Prostate gland (tissue), 2 donors: ENCODE data around the gene JAGN1. TPM values are rescaled to one million over a fixed set of nuclear protein-coding genes. Genes with fewer than 3 reads are reported as not detected.

ENCODE experiments used
- DNase-seq: peaks from one replicate; pipeline ENCODE4 v3.0.0-alpha.2; 2019; ENCODE audit warnings: low spot score
- H3K27ac ChIP-seq, 2 donors: fragments of 200-600 bp; sonication (generic); 2 replicates each; pipeline ENCODE4 v1.5.1; 2017 to 2019
- H3K27me3 ChIP-seq: fragments of 200-600 bp; sonication (generic); replicated peaks from 2 replicates; pipeline ENCODE4 v1.5.1; 2019; ENCODE audit not compliant: insufficient read depth
- H3K36me3 ChIP-seq, 2 donors: fragments of 200-600 bp; sonication (generic); 1 replicate in 1 of 2; 2 replicates in 1 of 2; pipeline versions ENCODE4 v1.5.1 to v1.8.1; 2017 to 2019
- H3K4me1 ChIP-seq: fragments of 200-600 bp; sonication (generic); replicated peaks from 2 replicates; pipeline ENCODE4 v1.5.1; 2019
- H3K4me3 ChIP-seq, 2 donors: fragments of 200-600 bp; sonication (generic); 2 replicates each; pipeline ENCODE4 v1.5.1; 2017 to 2019
- H3K9me3 ChIP-seq: fragments of 200-600 bp; sonication (generic); 2 replicates; pipeline ENCODE4 v1.5.1; 2017
- POLR2A ChIP-seq: fragments of 450-650 bp; IDR thresholded peaks from one replicate; pipeline ENCODE4 v1.6.1; 2016; ENCODE audit warnings: antibody characterized with exemption, mild to moderate bottlenecking
- POLR2AphosphoS5 ChIP-seq: sonication (generic); formaldehyde crosslinking; IDR thresholded peaks from one replicate; pipeline ENCODE4 v1.6.1; 2017; ENCODE audit warnings: antibody characterized with exemption
- WGBS: methylation state at CpG from one replicate; pipeline ENCODE4 v1.1.5; 2018; 5-methylcytosine and 5-hydroxymethylcytosine counted together
- intact Hi-C: fragments of 100-400 bp; cut with DNase I; formaldehyde crosslinking; loops from one replicate; pipeline ENCODE4 v1.14.2; 2022
- total RNA-seq, 2 donors: library from RNA; depleted of rRNA; stranded (reverse); fragments of >200 nt; gene quantifications; one replicate each; pipeline ENCODE4 v1.1.0, GENCODE V29; 2016
- TF ChIP-seq, protein P1 (sequence below), 4 experiments: fragments of 200-600 bp in 2 of 4; fragments of 450-650 bp in 2 of 4; sonication (generic) in 2 of 4; IDR thresholded peaks; 1 replicate in 3 of 4; 2 replicates in 1 of 4; pipeline ENCODE4 v1.5.1; 2016 to 2019; ENCODE audit warnings: antibody characterized with exemption in 4 of 4, mild to moderate bottlenecking in 2 of 4, moderate library complexity in 2 of 4

JAGN1 gene
- total RNA-seq, 2 donors from 2014 or later, result 37.0 to 61.5 TPM

DNA sequence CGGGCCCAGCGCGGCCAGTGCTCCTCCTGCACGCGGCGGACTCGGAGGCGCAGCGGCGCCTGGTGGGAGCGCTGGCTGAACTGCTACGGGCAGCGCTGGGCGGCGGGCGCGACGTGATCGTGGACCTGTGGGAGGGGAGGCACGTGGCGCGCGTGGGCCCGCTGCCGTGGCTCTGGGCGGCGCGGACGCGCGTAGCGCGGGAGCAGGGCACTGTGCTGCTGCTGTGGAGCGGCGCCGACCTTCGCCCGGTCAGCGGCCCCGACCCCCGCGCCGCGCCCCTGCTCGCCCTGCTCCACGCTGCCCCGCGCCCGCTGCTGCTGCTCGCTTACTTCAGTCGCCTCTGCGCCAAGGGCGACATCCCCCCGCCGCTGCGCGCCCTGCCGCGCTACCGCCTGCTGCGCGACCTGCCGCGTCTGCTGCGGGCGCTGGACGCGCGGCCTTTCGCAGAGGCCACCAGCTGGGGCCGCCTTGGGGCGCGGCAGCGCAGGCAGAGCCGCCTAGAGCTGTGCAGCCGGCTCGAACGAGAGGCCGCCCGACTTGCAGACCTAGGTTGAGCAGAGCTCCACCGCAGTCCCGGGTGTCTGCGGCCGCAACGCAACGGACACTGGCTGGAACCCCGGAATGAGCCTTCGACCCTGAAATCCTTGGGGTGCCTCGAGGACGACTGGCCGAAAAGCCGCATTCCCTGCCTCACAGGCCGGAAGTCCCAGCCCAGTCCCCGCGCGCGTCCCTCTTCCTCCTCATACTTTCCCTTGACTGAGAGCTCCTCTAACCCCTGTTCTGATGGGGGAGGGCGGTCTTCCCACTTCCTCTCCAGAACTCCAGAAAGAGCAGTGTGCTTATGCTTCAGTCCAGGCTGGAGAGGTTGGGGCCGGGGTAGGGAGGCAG, 25.1 kb downstream of the JAGN1 start:
- TF ChIP-seq POLR2AphosphoS5 (peak; percentile 4), POLR2A (no peak)
- TF ChIP-seq, protein P1, sequence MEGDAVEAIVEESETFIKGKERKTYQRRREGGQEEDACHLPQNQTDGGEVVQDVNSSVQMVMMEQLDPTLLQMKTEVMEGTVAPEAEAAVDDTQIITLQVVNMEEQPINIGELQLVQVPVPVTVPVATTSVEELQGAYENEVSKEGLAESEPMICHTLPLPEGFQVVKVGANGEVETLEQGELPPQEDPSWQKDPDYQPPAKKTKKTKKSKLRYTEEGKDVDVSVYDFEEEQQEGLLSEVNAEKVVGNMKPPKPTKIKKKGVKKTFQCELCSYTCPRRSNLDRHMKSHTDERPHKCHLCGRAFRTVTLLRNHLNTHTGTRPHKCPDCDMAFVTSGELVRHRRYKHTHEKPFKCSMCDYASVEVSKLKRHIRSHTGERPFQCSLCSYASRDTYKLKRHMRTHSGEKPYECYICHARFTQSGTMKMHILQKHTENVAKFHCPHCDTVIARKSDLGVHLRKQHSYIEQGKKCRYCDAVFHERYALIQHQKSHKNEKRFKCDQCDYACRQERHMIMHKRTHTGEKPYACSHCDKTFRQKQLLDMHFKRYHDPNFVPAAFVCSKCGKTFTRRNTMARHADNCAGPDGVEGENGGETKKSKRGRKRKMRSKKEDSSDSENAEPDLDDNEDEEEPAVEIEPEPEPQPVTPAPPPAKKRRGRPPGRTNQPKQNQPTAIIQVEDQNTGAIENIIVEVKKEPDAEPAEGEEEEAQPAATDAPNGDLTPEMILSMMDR (IDR thresholded peaks at IDR 0.05), result peak; percentile 22 to 73 (median 42)
- Histone ChIP-seq H3K9me3 (no peaks in the 10 kb centered on the region), H3K4me1 (peaks cover 12% of the 10 kb centered on the region), H3K27ac (peak overlapping the region; percentile 92 to 94), H3K4me3 (peak overlapping the region; percentile 39 to 41), H3K36me3 (no peaks in the 10 kb centered on the region), H3K27me3 (no peaks in the 10 kb centered on the region)
- WGBS, result 5% methylated on average over 89 of the region's 99 CpGs
- DNase-seq, result peak; percentile 51
- intact Hi-C loops, result loop anchor here (1.0 to 10.0 kb wide), 4 partner anchors 25 to 181 kb away; partner anchors contain the start of genes BRPF1 and JAGN1

DNA sequence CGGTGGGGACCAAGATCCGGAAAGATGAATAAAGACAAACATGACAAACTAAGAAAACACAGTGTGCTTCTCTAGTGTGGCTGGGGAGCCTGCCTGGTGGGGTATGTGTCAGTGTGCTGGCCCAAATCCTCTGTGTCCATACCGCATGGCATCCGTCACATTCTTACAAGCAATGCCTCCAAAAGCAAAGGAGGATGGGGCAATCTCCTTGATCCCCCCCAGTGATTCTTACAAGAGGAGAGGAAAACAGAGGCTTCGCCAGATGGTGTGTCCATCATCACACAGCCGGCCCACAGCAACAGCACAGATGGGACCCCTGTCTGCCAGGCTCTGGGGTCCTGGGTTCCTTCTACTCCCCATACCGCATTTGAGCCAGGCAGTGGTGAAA, 25.9 kb downstream of the JAGN1 start:
- Histone ChIP-seq H3K4me3 (peak overlapping the region; percentile 46 to 51), H3K36me3 (no peaks in the 10 kb centered on the region), H3K9me3 (no peaks in the 10 kb centered on the region), H3K27me3 (no peaks in the 10 kb centered on the region), H3K27ac (peak overlapping the region; percentile 92 to 94), H3K4me1 (peaks cover 12% of the 10 kb centered on the region)
- no peak for DNase-seq
- intact Hi-C loops, result loop anchor here (1.0 to 10.0 kb wide), 3 partner anchors 53 to 182 kb away; partner anchors contain the start of gene BRPF1
- TF ChIP-seq POLR2AphosphoS5 (no peak), POLR2A (no peak)
- TF ChIP-seq, protein P1 (IDR thresholded peaks at IDR 0.05), result no peak
- WGBS, result 47% methylated on average over 7 of the region's 7 CpGs

DNA sequence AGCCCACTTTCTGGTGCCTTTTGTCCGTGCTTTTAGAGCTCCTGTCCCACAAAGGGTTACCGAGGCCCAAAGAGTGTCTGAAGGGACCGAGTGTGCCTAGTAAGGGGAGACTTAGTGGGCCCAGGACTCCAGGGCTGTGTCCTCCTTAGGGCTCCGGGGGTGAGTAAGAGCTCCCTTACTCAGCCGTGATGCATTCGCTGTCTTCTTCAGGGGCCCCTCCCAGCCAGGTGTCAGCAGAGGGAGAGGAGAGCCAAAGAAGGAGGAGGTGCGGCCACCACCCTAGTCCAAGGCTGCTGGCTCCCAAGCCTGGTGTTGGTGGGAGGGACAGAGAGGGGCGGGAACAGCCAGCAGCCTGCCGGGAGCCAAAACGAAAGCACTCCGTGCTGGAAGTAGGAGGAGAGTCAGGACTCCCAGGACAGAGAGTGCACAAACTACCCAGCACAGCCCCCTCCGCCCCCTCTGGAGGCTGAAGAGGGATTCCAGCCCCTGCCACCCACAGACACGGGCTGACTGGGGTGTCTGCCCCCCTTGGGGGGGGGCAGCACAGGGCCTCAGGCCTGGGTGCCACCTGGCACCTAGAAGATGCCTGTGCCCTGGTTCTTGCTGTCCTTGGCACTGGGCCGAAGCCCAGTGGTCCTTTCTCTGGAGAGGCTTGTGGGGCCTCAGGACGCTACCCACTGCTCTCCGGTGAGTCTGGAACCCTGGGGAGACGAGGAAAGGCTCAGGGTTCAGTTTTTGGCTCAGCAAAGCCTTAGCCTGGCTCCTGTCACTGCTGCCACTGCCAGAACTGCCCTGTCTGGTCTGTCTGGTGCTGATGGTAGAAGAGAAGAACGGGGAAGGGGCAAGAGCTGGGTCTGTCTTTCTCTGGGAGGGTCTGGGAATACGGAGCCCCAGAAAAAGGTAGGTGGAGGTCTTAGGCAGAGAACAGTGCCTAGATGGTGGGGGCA, 26.6 kb downstream of the JAGN1 start, which contains the start of gene IL17RC:
IL17RC (plus strand) TSS at position 365 of the 947 bp plus-strand sequence; CDS start at position 583, 218 bp downstream.
- Histone ChIP-seq H3K27ac (peak within 1 kb of the TSS; percentile 92 to 94), H3K4me3 (peak within 1 kb of the TSS; percentile 46 to 51), H3K4me1 (peaks cover 12% of the 10 kb centered on the region), H3K36me3 (no peaks in the 10 kb centered on the region), H3K27me3 (no peaks in the 10 kb centered on the region), H3K9me3 (no peaks in the 10 kb centered on the region)
- intact Hi-C loops, result loop anchor here (1.0 to 10.0 kb wide), 4 partner anchors 29 to 182 kb away; partner anchors contain the start of gene BRPF1
- TF ChIP-seq POLR2AphosphoS5 (peak; percentile 93), POLR2A (peak; percentile 80)
- TF ChIP-seq, protein P1 (IDR thresholded peaks at IDR 0.05), result peak in 2 of 4 experiments; percentile 13 to 15
- DNase-seq, result peak; percentile 95
- 6% methylated on average over 19 of the region's 19 CpGs for WGBS

DNA sequence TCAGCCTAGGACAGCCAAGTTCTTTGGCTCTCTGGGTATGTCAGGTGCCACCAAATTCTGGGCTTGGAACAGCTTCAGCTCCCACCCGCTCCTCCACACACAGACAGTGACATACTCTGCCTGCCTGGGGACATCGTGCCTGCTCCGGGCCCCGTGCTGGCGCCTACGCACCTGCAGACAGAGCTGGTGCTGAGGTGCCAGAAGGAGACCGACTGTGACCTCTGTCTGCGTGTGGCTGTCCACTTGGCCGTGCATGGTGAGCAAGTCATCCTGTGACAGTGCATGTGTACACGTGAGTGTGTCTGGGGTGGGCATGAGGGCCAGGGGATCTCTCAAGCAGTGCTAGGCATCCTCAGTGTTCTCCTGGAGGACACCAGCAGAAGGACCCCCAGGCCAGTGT, 27.4 kb downstream of the JAGN1 start:
- Histone ChIP-seq H3K27ac (peak overlapping the region; percentile 92 to 94), H3K4me3 (peak overlapping the region; percentile 46 to 51), H3K9me3 (no peaks in the 10 kb centered on the region), H3K27me3 (no peaks in the 10 kb centered on the region), H3K4me1 (peaks cover 12% of the 10 kb centered on the region), H3K36me3 (no peaks in the 10 kb centered on the region)
- 61% methylated on average over 10 of the region's 10 CpGs for WGBS
- DNase-seq, result no peak
- TF ChIP-seq POLR2AphosphoS5, result no peak
- TF ChIP-seq, protein P1 (IDR thresholded peaks at IDR 0.05), result no peak
- no peak for TF ChIP-seq POLR2A
- intact Hi-C loops, result loop anchor here (1.0 to 10.0 kb wide), 3 partner anchors 28 to 183 kb away; partner anchors contain the start of gene BRPF1
